WTC11 (cell line): ENCODE measurements around the gene U2SURP.

Experiments
- ESRRA ChIP-seq: sonication (generic); formaldehyde crosslinking; IDR thresholded peaks from 2 replicates; pipeline ENCODE4 v1.8.1; 2022; ENCODE audit warnings: mild to moderate bottlenecking, missing genetic modification reagents, borderline replicate concordance
- TF ChIP-seq, protein P1 (sequence below): sonication (generic); formaldehyde crosslinking; IDR thresholded peaks from 2 replicates; pipeline ENCODE4 v1.8.0; 2022; ENCODE audit warnings: mild to moderate bottlenecking, missing genetic modification reagents
- TF ChIP-seq, protein P2 (sequence below): fragments of 200-600 bp; IDR thresholded peaks from 2 replicates; pipeline ENCODE4 v1.8.0; 2022; ENCODE audit warnings: antibody characterized with exemption
- TF ChIP-seq, protein P3 (sequence below): sonication (generic); formaldehyde crosslinking; IDR thresholded peaks from 2 replicates; pipeline ENCODE4 v1.8.1; 2023; ENCODE audit warnings: mild to moderate bottlenecking, missing genetic modification reagents

DNA sequence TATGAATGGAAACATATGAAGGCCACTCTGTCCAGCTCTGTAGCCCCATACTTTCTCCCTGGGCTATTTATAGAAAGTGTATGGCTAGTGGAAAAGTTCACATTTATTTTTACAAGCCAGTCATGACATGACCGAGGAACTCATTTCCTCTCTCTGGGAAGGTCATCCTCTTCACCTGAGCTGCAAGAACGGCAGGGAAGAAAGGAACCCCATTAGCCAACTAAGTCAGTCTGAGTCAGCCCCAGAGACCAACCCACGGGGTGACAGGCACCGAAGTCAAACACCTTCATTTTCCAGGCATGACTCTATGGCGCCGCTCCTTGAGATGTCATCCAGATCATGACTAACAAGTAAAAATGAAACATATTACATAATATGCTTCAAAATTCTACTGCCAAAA lies 42.7 kb upstream of the U2SURP start:
- TF ChIP-seq, protein P1, sequence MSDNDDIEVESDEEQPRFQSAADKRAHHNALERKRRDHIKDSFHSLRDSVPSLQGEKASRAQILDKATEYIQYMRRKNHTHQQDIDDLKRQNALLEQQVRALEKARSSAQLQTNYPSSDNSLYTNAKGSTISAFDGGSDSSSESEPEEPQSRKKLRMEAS (CRISPR knock-in tag), result no peak
- no peak for TF ChIP-seq ESRRA (CRISPR knock-in tag)
- TF ChIP-seq, protein P2, sequence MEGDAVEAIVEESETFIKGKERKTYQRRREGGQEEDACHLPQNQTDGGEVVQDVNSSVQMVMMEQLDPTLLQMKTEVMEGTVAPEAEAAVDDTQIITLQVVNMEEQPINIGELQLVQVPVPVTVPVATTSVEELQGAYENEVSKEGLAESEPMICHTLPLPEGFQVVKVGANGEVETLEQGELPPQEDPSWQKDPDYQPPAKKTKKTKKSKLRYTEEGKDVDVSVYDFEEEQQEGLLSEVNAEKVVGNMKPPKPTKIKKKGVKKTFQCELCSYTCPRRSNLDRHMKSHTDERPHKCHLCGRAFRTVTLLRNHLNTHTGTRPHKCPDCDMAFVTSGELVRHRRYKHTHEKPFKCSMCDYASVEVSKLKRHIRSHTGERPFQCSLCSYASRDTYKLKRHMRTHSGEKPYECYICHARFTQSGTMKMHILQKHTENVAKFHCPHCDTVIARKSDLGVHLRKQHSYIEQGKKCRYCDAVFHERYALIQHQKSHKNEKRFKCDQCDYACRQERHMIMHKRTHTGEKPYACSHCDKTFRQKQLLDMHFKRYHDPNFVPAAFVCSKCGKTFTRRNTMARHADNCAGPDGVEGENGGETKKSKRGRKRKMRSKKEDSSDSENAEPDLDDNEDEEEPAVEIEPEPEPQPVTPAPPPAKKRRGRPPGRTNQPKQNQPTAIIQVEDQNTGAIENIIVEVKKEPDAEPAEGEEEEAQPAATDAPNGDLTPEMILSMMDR, result no peak
- TF ChIP-seq, protein P3, sequence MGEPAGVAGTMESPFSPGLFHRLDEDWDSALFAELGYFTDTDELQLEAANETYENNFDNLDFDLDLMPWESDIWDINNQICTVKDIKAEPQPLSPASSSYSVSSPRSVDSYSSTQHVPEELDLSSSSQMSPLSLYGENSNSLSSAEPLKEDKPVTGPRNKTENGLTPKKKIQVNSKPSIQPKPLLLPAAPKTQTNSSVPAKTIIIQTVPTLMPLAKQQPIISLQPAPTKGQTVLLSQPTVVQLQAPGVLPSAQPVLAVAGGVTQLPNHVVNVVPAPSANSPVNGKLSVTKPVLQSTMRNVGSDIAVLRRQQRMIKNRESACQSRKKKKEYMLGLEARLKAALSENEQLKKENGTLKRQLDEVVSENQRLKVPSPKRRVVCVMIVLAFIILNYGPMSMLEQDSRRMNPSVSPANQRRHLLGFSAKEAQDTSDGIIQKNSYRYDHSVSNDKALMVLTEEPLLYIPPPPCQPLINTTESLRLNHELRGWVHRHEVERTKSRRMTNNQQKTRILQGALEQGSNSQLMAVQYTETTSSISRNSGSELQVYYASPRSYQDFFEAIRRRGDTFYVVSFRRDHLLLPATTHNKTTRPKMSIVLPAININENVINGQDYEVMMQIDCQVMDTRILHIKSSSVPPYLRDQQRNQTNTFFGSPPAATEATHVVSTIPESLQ (CRISPR knock-in tag), result no peak
